IMR-90 (cell line): ENCODE measurements around the gene ADGRA1. TPM values are rescaled to one million over a fixed set of nuclear protein-coding genes. Genes with fewer than 3 reads are reported as not detected.

Source experiments
- ATAC-seq: fragments of 200-7000 bp; cut with Tn5 transposase; 2 replicates; pipeline ENCODE4 v1.9.1; 2020; ENCODE audit warnings: low read depth, mild to moderate bottlenecking, moderate library complexity
- BruUV-seq: library from RNA; stranded (reverse); fragments of 400-500 nt; replicated peaks from 2 replicates; lab custom pipeline; 2021; lab: Mats Ljungman, UMichigan
- CTCF ChIA-PET: fragments of 300-600 bp; formaldehyde crosslinking; extraction: SDS; loops from one replicate; lab custom pipeline; 2021; ENCODE audit warnings: antibody characterized with exemption; lab: Yijun Ruan, JAX
- POLR2A ChIA-PET: fragments of 300-600 bp; sonication (Branson Sonifier 250); formaldehyde crosslinking; loops from one replicate; lab custom pipeline; 2022; ENCODE audit warnings: antibody characterized with exemption; ENCODE audit not compliant: unreplicated experiment; lab: Charles Lee
- DNase-seq: peaks from one replicate; pipeline ENCODE4 v3.0.0; 2013
- H2AFZ ChIP-seq: replicated peaks from 2 replicates; pipeline ENCODE3; 2013; ENCODE audit warnings: low read length, mild to moderate bottlenecking; ENCODE audit not compliant: poor library complexity
- H2AK5ac ChIP-seq: 2 replicates; pipeline ENCODE4 v1.6.1; 2013; ENCODE audit warnings: low read depth, low read length, inconsistent platforms
- H2AK9ac ChIP-seq: replicated peaks from 2 replicates; pipeline ENCODE3; 2013; ENCODE audit warnings: mild to moderate bottlenecking, low read depth, low read length, moderate library complexity; ENCODE audit not compliant: poor library complexity
- H2BK120ac ChIP-seq: 2 replicates; pipeline ENCODE4 v1.6.1; 2013; ENCODE audit warnings: low read depth, low read length, inconsistent platforms
- H2BK15ac ChIP-seq: 3 replicates; pipeline ENCODE4 v1.6.1; 2013; ENCODE audit warnings: low read depth, low read length, inconsistent platforms
- H2BK20ac ChIP-seq: 2 replicates; pipeline ENCODE4 v1.6.1; 2013; ENCODE audit warnings: low read depth, mild to moderate bottlenecking, inconsistent platforms, low read length, moderate library complexity
- H2BK5ac ChIP-seq: 2 replicates; pipeline ENCODE4 v1.6.1; 2013; ENCODE audit warnings: mild to moderate bottlenecking, low read depth, low read length, inconsistent platforms; ENCODE audit not compliant: poor library complexity, severe bottlenecking
- H3K14ac ChIP-seq: replicated peaks from 2 replicates; pipeline ENCODE4 v1.6.1; 2013; ENCODE audit warnings: low read depth, low read length, inconsistent platforms
- H3K18ac ChIP-seq: 2 replicates; pipeline ENCODE4 v1.6.1; 2013; ENCODE audit warnings: low read depth, low read length, control low read depth
- H3K23ac ChIP-seq: 2 replicates; pipeline ENCODE4 v1.6.1; 2013; ENCODE audit warnings: low read depth, low read length, inconsistent platforms
- H3K27ac ChIP-seq: 2 replicates; pipeline ENCODE4 v1.5.1; 2013; ENCODE audit warnings: mild to moderate bottlenecking, control low read depth, low read length; ENCODE audit not compliant: insufficient read depth
- H3K27me3 ChIP-seq: 2 replicates; pipeline ENCODE4 v1.6.1; 2013; ENCODE audit warnings: low read length; ENCODE audit not compliant: control insufficient read depth, insufficient read depth
- H3K36me3 ChIP-seq: 2 replicates; pipeline ENCODE4 v1.6.1; 2013; ENCODE audit warnings: low read length, mixed read lengths; ENCODE audit not compliant: control insufficient read depth, insufficient read depth
- H3K4ac ChIP-seq: 2 replicates; pipeline ENCODE4 v1.6.1; 2013; ENCODE audit warnings: low read depth, low read length, inconsistent platforms
- H3K4me1 ChIP-seq: 2 replicates; pipeline ENCODE4 v1.6.1; 2013; ENCODE audit warnings: low read length, mixed read lengths; ENCODE audit not compliant: control insufficient read depth, insufficient read depth
- H3K4me2 ChIP-seq: 2 replicates; pipeline ENCODE4 v1.6.1; 2013; ENCODE audit warnings: low read depth, mild to moderate bottlenecking, control low read depth, low read length, moderate library complexity
- H3K4me3 ChIP-seq: 2 replicates; pipeline ENCODE4 v1.5.1; 2013; ENCODE audit warnings: low read depth, mild to moderate bottlenecking, control low read depth, low read length, moderate library complexity; ENCODE audit not compliant: insufficient read depth
- H3K56ac ChIP-seq: 2 replicates; pipeline ENCODE4 v1.6.1; 2013; ENCODE audit warnings: low read length, inconsistent platforms; ENCODE audit not compliant: insufficient read depth; ENCODE audit errors: extremely low read depth
- H3K79me1 ChIP-seq, 2 experiments: 2 replicates each; pipeline ENCODE4 v1.6.1; 2013; ENCODE audit warnings: low read length in 2 of 2, inconsistent platforms in 1 of 2, low read depth in 1 of 2
- H3K9ac ChIP-seq: 2 replicates; pipeline ENCODE4 v1.6.1; 2013; ENCODE audit warnings: low read depth, low read length, control low read depth
- H3K9me1 ChIP-seq: 2 replicates; pipeline ENCODE4 v1.6.1; 2013; ENCODE audit warnings: low read length, inconsistent platforms; ENCODE audit not compliant: insufficient read depth
- H3K9me3 ChIP-seq: 2 replicates; pipeline ENCODE4 v1.6.1; 2013; ENCODE audit warnings: low read length; ENCODE audit not compliant: control insufficient read depth, insufficient read depth
- H4K20me1 ChIP-seq: 2 replicates; pipeline ENCODE4 v1.6.1; 2013; ENCODE audit warnings: low read length, inconsistent platforms; ENCODE audit not compliant: insufficient read depth
- H4K5ac ChIP-seq: 2 replicates; pipeline ENCODE4 v1.6.1; 2013; ENCODE audit warnings: mild to moderate bottlenecking, low read depth, low read length, control low read depth
- H4K8ac ChIP-seq, 2 experiments: 2 replicates each; pipeline ENCODE4 v1.6.1; 2013; ENCODE audit warnings: low read depth in 2 of 2, low read length in 2 of 2, control low read depth in 1 of 2, inconsistent platforms in 1 of 2
- H4K91ac ChIP-seq: 2 replicates; pipeline ENCODE4 v1.6.1; 2013; ENCODE audit warnings: low read depth, low read length, inconsistent platforms; ENCODE audit not compliant: insufficient read depth
- BHLHE40 ChIP-seq: fragments of 150-350 bp; IDR thresholded peaks from 2 replicates; pipeline ENCODE4 v1.6.1; 2016; ENCODE audit warnings: mild to moderate bottlenecking, low read depth, low read length
- CTCF ChIP-seq: conservative IDR thresholded peaks from 2 replicates; pipeline ENCODE4 v1.5.1; 2012; ENCODE audit warnings: mild to moderate bottlenecking, low read depth, low read length, improper control_type of control experiment
- FOS ChIP-seq: fragments of 150-350 bp; IDR thresholded peaks from 2 replicates; pipeline ENCODE4 v1.6.1; 2016; ENCODE audit warnings: low read depth, low read length
- MAFK ChIP-seq: IDR thresholded peaks from 2 replicates; pipeline ENCODE4 v1.6.1; 2012; ENCODE audit warnings: low read depth, low read length, improper control_type of control experiment
- NFE2L2 ChIP-seq: fragments of 150-350 bp; IDR thresholded peaks from 2 replicates; pipeline ENCODE4 v1.6.1; 2016; ENCODE audit warnings: low read depth, mild to moderate bottlenecking, low read length
- RCOR1 ChIP-seq: IDR thresholded peaks from 2 replicates; pipeline ENCODE4 v1.6.1; 2012; ENCODE audit warnings: mild to moderate bottlenecking, low read length, improper control_type of control experiment; ENCODE audit not compliant: insufficient replicate concordance
- RFX5 ChIP-seq: IDR thresholded peaks from 2 replicates; pipeline ENCODE4 v1.8.0; 2012; ENCODE audit warnings: low read depth, mild to moderate bottlenecking, low read length, moderate library complexity
- WGBS, 2 experiments: methylation state at CpG; one replicate each; pipeline versions ENCODE4 v1.1.5 to v1.1.7; 2013; ENCODE audit warnings: missing lambda C conversion rate in 2 of 2; ENCODE audit not compliant: insufficient read length in 1 of 2; ENCODE audit errors: extremely low coverage in 2 of 2; 5-methylcytosine and 5-hydroxymethylcytosine counted together
- dilution Hi-C: fragments of 300-500 bp; cut with HindIII; formaldehyde crosslinking; loops from one replicate; pipeline ENCODE4 v1.14.3; 2018; ENCODE audit warnings: low sequenced_read_pairs; ENCODE audit not compliant: unreplicated experiment
- in situ Hi-C: fragments of 300-500 bp; cut with MboI; formaldehyde crosslinking; loops from 3 replicates; pipeline ENCODE4 v1.14.3; 2019; ENCODE audit warnings: low sequenced_read_pairs, inconsistent platforms, mixed read lengths
- intact Hi-C: fragments of 100-400 bp; cut with micrococcal nuclease; formaldehyde crosslinking; loops from 2 replicates; pipeline ENCODE4 v1.10.0; 2022
- polyA plus RNA-seq, 3 experiments: library from polyadenylated mRNA; depleted of rRNA; stranded (reverse); fragments of >200 nt; gene quantifications; 2 replicates each; pipeline ENCODE4 v1.2.3, GENCODE V29; 2012; ENCODE audit warnings: low replicate concordance in 1 of 3
- total RNA-seq: library from RNA; depleted of rRNA; stranded (reverse); fragments of >200 nt; gene quantifications from 2 replicates; pipeline ENCODE4 v1.2.3, GENCODE V29; 2012

Gene ADGRA1
- total and polyA plus RNA-seq, 2 of the 4 experiments (the other 2 are of a cell fraction), result not detected

GRCh38 chr10:133097961-133098360 lies 10.2 kb downstream of the ADGRA1 start:
- Histone ChIP-seq H3K9me1 (no peaks in the 10 kb centered on the region), H3K9ac (no peak overlapping the region), H3K4me1 (no peaks in the 10 kb centered on the region), H3K36me3 (no peaks in the 10 kb centered on the region), H2AK9ac (no peak overlapping the region), H3K23ac (no peak overlapping the region), H4K8ac (no peak overlapping the region), H4K20me1 (no peaks in the 10 kb centered on the region), H3K27ac (no peak overlapping the region), H3K4ac (no peak overlapping the region), H3K4me3 (no peak overlapping the region), H3K27me3 (peaks cover 22% of the 10 kb centered on the region; the same call in 1 of the 2 replicates), H3K14ac (no peak overlapping the region), H2AFZ (no peak overlapping the region), H3K56ac (no peak overlapping the region), H2AK5ac (no peak overlapping the region), H3K18ac (no peak overlapping the region), H4K5ac (no peak overlapping the region), H2BK120ac (no peak overlapping the region), H2BK20ac (no peak overlapping the region), H2BK5ac (no peak overlapping the region), H4K91ac (no peak overlapping the region), H2BK15ac (no peak overlapping the region), H3K4me2 (no peak overlapping the region), H3K9me3 (no peaks in the 10 kb centered on the region), H3K79me1 (no peaks in the 10 kb centered on the region)
- ChIA-PET CTCF (no interaction called here), POLR2A (no interaction called here)
- dilution Hi-C loops, result no loop called here
- no peak for ATAC-seq
- WGBS, 2 experiments, result 74% methylated on average over 8 of the region's 11 CpGs; no CpG with 5 or more reads in 1 of the 2 experiments
- in situ Hi-C loops, result no loop called here
- intact Hi-C loops, result no loop called here
- BruUV-seq, result no TSS peak
- TF ChIP-seq CTCF (no peak), FOS (no peak), NFE2L2 (no peak), RCOR1 (no peak), BHLHE40 (no peak), RFX5 (no peak), MAFK (no peak)
- no peak for DNase-seq
